ENCODE data around the gene NR2E3. TPM values are rescaled to one million over a fixed set of nuclear protein-coding genes. Genes with fewer than 3 reads are reported as not detected.

The NR2E3 gene
- total and polyA plus RNA-seq, 9 of the 15 experiments (the other 6 are each of a cell fraction or from before 2014, with no cell fraction given) = not detected

- TF ChIP-seq TCF3 (CRISPR knock-in tag; IDR thresholded peaks at IDR 0.05) (0 out of 2 replicates have a peak, but pooled peaks have one; percentile 17), MTF1 (CRISPR knock-in tag; IDR thresholded peaks at IDR 0.05; ENCODE audit: borderline replicate concordance) (no peak), BACH1 (tag; IDR thresholded peaks at IDR 0.05) (peak; percentile 61; the same call in 1 of the 2 replicates), CBFA2T3 (IDR thresholded peaks at IDR 0.05) (peak; percentile 33; the same call in 1 of the 2 replicates), C11orf30 (IDR thresholded peaks at IDR 0.05; ENCODE audit: low read depth) (peak; percentile 92), MLX (CRISPR knock-in tag; conservative IDR thresholded peaks at IDR 0.05) (no peak)
Observed at GRCh38 chr15:71806452-71806931, 3.9 kb upstream of the NR2E3 start (continued).

GRCh38 chr15:71807125-71807629 is 3.2 kb upstream of the NR2E3 start:
- POLR2A ChIA-PET = interaction anchor here (1.4 kb wide), 1 partner anchor 12 kb away, joined by 3 read pairs; no protein-coding TSS in a partner anchor

More at GRCh38 chr15:71807125-71807629, 3.2 kb upstream of the NR2E3 start:
- Histone ChIP-seq H2AFZ (ENCODE audit: low read depth, low read length) (no peak overlapping the region), H3K9me3 (replicated peaks; ENCODE audit: control insufficient read depth, insufficient read depth, low read depth, low read length) (no peaks in the 10 kb centered on the region), H4K20me1 (replicated peaks; ENCODE audit: control insufficient read depth, insufficient read depth, low read length) (peaks cover 5% of the 10 kb centered on the region), H3K4me2 (ENCODE audit: insufficient read depth, low read length) (no peak overlapping the region), H3K27ac (ENCODE audit: extremely low read depth, low read depth, low read length) (no peak overlapping the region), H3K27me3 (ENCODE audit: control insufficient read depth in 2 of 2, insufficient read depth in 2 of 2, low read length in 2 of 2) (peaks cover 28 to 52% of the 10 kb centered on the region in 2 experiments; a peak in 4 of 5 replicates), H3K9ac (ENCODE audit: insufficient read depth in 1 of 2, low read depth in 2 of 2, low read length in 2 of 2) (no peak overlapping the region), H3K4me1 (replicated peaks in 1 of 2; ENCODE audit: control insufficient read depth in 2 of 2, insufficient read depth in 2 of 2, low read length in 2 of 2) (peaks cover 0 to 13% of the 10 kb centered on the region in 2 experiments; a peak in 2 of 5 replicates), H3K9me1 (ENCODE audit: control insufficient read depth, insufficient read depth, low read length) (no peaks in the 10 kb centered on the region), H3K36me3 (ENCODE audit: control insufficient read depth, insufficient read depth, low read length) (no peaks in the 10 kb centered on the region), H3K4me3 (no peak overlapping the region), H3K79me2 (ENCODE audit: control insufficient read depth, insufficient read depth, low read length) (no peaks in the 10 kb centered on the region)
- in situ Hi-C loops (cut with MboI) (loop anchor here (5.0 kb wide), 1 partner anchor 345 kb away; no protein-coding TSS in a partner anchor), intact Hi-C loops (cut with micrococcal nuclease) (loop anchor here (10.0 kb wide), 2 partner anchors 362 to 422 kb away; no protein-coding TSS in a partner anchor)
- CTCF ChIA-PET (ENCODE audit: low intra/inter-chr PET ratio) = no interaction called here
- under 1% methylated on average over 13 of the region's 15 CpGs for WGBS (ENCODE audit: insufficient coverage, low coverage, missing lambda C conversion rate)
- no TSS peak for BruUV-seq (replicated peaks)
- ATAC-seq (no peak), DNase-seq (ENCODE audit: extremely low read depth in 1 of 4, low spot score in 3 of 4) (no peak), FAIRE-seq (no peak)
- TF ChIP-seq NCOR1 (IDR thresholded peaks at IDR 0.05) (no peak), ZNF444 (CRISPR knock-in tag; IDR thresholded peaks at IDR 0.05) (no peak), CBFA2T2 (conservative IDR thresholded peaks at IDR 0.05) (no peak), ZNF830 (CRISPR knock-in tag; IDR thresholded peaks at IDR 0.05) (no peak), PHB2 (IDR thresholded peaks at IDR 0.05; ENCODE audit: low read depth) (no peak), MLLT1 (IDR thresholded peaks at IDR 0.05) (no peak), ZNF282 (CRISPR knock-in tag; IDR thresholded peaks at IDR 0.05) (no peak), ARNT (IDR thresholded peaks at IDR 0.05) (no peak), SRF (CRISPR knock-in tag; IDR thresholded peaks at IDR 0.05) (no peak), LEF1 (IDR thresholded peaks at IDR 0.05) (no peak), ZNF263 (CRISPR knock-in tag; IDR thresholded peaks at IDR 0.05; ENCODE audit: borderline replicate concordance) (no peak), BCOR (IDR thresholded peaks at IDR 0.05) (no peak), HOXB6 (CRISPR knock-in tag; IDR thresholded peaks at IDR 0.05; ENCODE audit: borderline replicate concordance) (no peak), PPARD (CRISPR knock-in tag; IDR thresholded peaks at IDR 0.05) (no peak), POLR2AphosphoS2 (IDR thresholded peaks at IDR 0.05; ENCODE audit: low read length) (no peak), CC2D1A (IDR thresholded peaks at IDR 0.05) (no peak)

Measured in K562 (cell line).